Astrocyte of the cerebellum (primary cell): ENCODE measurements around the gene SPINK13.
A peak's percentile ranks its signal among the peaks of the same experiment; 100 is the strongest.
"Not testable (repeated sequence)": the region's sequence is repeated elsewhere in the genome, so short reads cannot be mapped to it uniquely, and the experiment has no call there.

Experiments used
- DNase-seq: peaks from one replicate; pipeline ENCODE4 v3.0.0-alpha.2; 2011; ENCODE audit warnings: low read depth
- H3K4me3 ChIP-seq: 2 replicates; pipeline ENCODE4 v1.5.1; 2011; ENCODE audit warnings: mild to moderate bottlenecking, low read depth, low read length, moderate library complexity
- in situ Hi-C: cut with HindIII; loops from 2 replicates; pipeline ENCODE4 v1.10.0; 2017; ENCODE audit warnings: low sequenced_read_pairs
- TF ChIP-seq, protein P1 (sequence below): IDR thresholded peaks from 2 replicates; pipeline ENCODE4 v1.5.1; 2012; ENCODE audit warnings: low read length, low read depth, moderate library complexity, mild to moderate bottlenecking; ENCODE audit errors: missing control alignments

The SPINK13 gene

GRCh38 chr5:148309746-148310145, 41.2 kb downstream of the SPINK13 start:
- H3K4me3 ChIP-seq = no peak overlapping the region
- TF ChIP-seq, protein P1, sequence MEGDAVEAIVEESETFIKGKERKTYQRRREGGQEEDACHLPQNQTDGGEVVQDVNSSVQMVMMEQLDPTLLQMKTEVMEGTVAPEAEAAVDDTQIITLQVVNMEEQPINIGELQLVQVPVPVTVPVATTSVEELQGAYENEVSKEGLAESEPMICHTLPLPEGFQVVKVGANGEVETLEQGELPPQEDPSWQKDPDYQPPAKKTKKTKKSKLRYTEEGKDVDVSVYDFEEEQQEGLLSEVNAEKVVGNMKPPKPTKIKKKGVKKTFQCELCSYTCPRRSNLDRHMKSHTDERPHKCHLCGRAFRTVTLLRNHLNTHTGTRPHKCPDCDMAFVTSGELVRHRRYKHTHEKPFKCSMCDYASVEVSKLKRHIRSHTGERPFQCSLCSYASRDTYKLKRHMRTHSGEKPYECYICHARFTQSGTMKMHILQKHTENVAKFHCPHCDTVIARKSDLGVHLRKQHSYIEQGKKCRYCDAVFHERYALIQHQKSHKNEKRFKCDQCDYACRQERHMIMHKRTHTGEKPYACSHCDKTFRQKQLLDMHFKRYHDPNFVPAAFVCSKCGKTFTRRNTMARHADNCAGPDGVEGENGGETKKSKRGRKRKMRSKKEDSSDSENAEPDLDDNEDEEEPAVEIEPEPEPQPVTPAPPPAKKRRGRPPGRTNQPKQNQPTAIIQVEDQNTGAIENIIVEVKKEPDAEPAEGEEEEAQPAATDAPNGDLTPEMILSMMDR = no peak
- in situ Hi-C loops = no loop called here
- no peak for DNase-seq

DNA sequence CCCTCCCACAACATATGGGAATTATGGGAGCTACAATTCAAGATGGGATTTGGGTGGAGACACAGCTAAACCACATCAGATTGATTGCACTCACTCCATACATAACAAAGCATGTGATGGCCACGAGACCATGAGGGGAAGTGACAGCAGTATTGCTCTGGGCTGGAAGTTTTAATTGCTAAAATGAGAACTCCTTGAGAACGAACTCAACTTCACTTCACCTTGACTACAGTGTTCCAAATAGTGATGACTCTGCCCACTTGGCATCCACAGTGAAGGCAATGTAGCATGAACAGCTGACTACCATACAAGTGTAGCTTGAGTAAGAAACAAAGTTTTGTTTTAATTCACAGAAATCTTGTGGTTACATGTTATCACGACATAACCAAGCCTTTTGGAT, 42.9 kb downstream of the SPINK13 start:
- H3K4me3 ChIP-seq = no peak overlapping the region
- in situ Hi-C loops = no loop called here
- TF ChIP-seq, protein P1 = no peak
- DNase-seq = no peak

- TF ChIP-seq, protein P1 = no peak
- no peak for DNase-seq
- in situ Hi-C loops = no loop called here
- no peak within 1 kb of the TSS for H3K4me3 ChIP-seq
Observed at GRCh38 chr5:148312153-148312552, 43.6 kb downstream of the SPINK13 start, which contains the start of gene SPINK7. SPINK7 (plus strand) TSS chr5:148312423; CDS start chr5:148312484, 61 bp downstream.

DNA sequence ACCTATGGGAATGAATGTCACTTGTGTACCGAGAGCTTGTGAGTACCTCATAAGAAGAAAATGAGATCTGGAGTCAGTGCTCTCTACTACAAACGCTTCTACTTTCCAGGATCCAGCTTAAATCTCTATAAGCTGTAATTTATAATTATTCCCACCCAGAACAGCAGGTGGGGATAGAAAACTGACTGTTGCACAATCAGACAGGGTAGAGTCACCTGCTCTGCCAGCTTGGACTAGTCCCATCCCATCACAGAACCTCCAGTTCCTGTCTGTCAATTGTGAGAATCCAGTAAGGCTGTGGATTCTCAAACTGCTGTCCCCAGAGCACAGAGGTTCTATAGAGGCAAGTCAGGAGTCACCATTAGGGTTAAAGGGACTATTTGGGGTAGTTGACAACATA, 45.6 kb downstream of the SPINK13 start:
- no peak overlapping the region for H3K4me3 ChIP-seq
- TF ChIP-seq, protein P1 = no peak
- no peak for DNase-seq
- in situ Hi-C loops = no loop called here

GRCh38 chr5:148314731-148315130, 46.1 kb downstream of the SPINK13 start:
- TF ChIP-seq, protein P1 = no peak
- DNase-seq = no peak
- no peak overlapping the region for H3K4me3 ChIP-seq
- in situ Hi-C loops = no loop called here

GRCh38 chr5:148320011-148320963, 51.7 kb downstream of the SPINK13 start:
- H3K4me3 ChIP-seq = peak overlapping the region; percentile 34
- in situ Hi-C loops, DNase-seq: not testable (repeated sequence)

DNA sequence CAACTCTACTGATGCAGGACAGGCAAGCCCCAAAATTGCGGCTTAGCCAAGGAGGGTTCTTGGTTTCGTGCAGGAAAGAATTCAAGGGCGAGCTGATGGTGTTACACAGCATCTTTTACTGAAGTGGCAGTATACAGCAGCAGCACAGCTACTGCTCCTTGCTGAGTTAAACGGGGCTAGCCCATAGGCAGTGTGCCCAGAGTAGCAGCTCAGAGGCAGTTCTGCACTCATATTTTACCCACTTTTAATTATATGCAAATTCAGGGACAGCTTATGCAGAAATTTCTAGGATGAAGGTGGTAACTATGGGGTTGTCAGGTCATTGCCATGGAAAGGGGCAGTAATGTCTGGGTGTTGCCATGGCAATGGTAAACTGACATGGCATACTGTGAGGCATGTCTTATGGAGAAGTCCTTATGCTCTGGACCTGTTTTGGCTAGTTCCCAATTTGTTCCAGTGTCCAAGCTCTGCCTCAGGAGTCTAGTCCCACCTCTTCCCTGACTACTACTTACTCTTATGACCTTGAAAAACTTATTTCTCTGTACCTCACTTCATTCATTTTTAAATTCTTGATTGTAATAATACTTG, 64.8 kb downstream of the SPINK13 start:
- no peak for DNase-seq

More for the DNA sequence above, 64.8 kb downstream of the SPINK13 start:
- TF ChIP-seq, protein P1 = no peak
- in situ Hi-C loops = no loop called here
- H3K4me3 ChIP-seq = no peak overlapping the region
